Activated B cell treated with CpG ODN at 0.5 μM for 24 hours (primary cell): ENCODE measurements around the gene DNAJB5. TPM values are rescaled to one million over a fixed set of nuclear protein-coding genes. Genes with fewer than 3 reads are reported as not detected.

Experiments
- ATAC-seq: fragments of 200-7000 bp; cut with Tn5 transposase; one replicate; pipeline ENCODE4 v1.10.0; 2021; ENCODE audit warnings: low read depth, mild to moderate bottlenecking, moderate library complexity
- CTCF ChIA-PET: fragments of 350-600 bp; sonication (Branson Sonifier 250); formaldehyde crosslinking; loops from one replicate; lab custom pipeline; 2021; ENCODE audit warnings: antibody characterized with exemption; lab: Charles Lee
- POLR2A ChIA-PET: fragments of 350-600 bp; sonication (Branson Sonifier 250); formaldehyde crosslinking; loops from one replicate; lab custom pipeline; 2021; ENCODE audit warnings: antibody characterized with exemption; lab: Charles Lee
- DNase-seq: peaks from one replicate; pipeline ENCODE4 v3.0.0; 2022
- H3K27ac Mint-ChIP-seq: one replicate; pipeline ENCODE4 v1.8.0; 2020; ENCODE audit warnings: mixed read lengths
- H3K27me3 Mint-ChIP-seq: one replicate; pipeline ENCODE4 v1.8.0; 2021; ENCODE audit warnings: mixed read lengths
- H3K36me3 Mint-ChIP-seq: one replicate; pipeline ENCODE4 v1.8.0; 2021; ENCODE audit warnings: low read depth, mixed read lengths
- H3K4me1 Mint-ChIP-seq: one replicate; pipeline ENCODE4 v1.8.0; 2021; ENCODE audit warnings: mixed read lengths
- H3K4me3 Mint-ChIP-seq: one replicate; pipeline ENCODE4 v1.8.0; 2020; ENCODE audit warnings: mild to moderate bottlenecking, mixed read lengths
- H3K9me3 Mint-ChIP-seq: one replicate; pipeline ENCODE4 v1.8.0; 2020; ENCODE audit warnings: mixed read lengths
- intact Hi-C: fragments of 100-400 bp; cut with micrococcal nuclease; formaldehyde crosslinking; loops from one replicate; pipeline ENCODE4 v1.15.1; 2024
- total RNA-seq: library from RNA; stranded (reverse); gene quantifications from 2 replicates; pipeline ENCODE4 v1.2.3, GENCODE V29; 2022
- TF ChIP-seq, protein P1 (sequence below): fragments of 200-600 bp; IDR thresholded peaks from one replicate; pipeline ENCODE4 v1.8.0; 2022; ENCODE audit warnings: antibody characterized with exemption, mild to moderate bottlenecking

Gene DNAJB5
- total RNA-seq, 1 donor from 2014 or later = 5.4 TPM

- no peak for DNase-seq
- Mint-ChIP-seq H3K36me3 (no peaks in the 10 kb centered on the region), H3K4me1 (peaks cover 3% of the 10 kb centered on the region), H3K4me3 (no peak overlapping the region), H3K27me3 (peaks cover 65% of the 10 kb centered on the region), H3K27ac (no peak overlapping the region), H3K9me3 (no peaks in the 10 kb centered on the region)
- ATAC-seq = no peak
- POLR2A ChIA-PET = no interaction called here
- CTCF ChIA-PET = no interaction called here
- TF ChIP-seq, protein P1, sequence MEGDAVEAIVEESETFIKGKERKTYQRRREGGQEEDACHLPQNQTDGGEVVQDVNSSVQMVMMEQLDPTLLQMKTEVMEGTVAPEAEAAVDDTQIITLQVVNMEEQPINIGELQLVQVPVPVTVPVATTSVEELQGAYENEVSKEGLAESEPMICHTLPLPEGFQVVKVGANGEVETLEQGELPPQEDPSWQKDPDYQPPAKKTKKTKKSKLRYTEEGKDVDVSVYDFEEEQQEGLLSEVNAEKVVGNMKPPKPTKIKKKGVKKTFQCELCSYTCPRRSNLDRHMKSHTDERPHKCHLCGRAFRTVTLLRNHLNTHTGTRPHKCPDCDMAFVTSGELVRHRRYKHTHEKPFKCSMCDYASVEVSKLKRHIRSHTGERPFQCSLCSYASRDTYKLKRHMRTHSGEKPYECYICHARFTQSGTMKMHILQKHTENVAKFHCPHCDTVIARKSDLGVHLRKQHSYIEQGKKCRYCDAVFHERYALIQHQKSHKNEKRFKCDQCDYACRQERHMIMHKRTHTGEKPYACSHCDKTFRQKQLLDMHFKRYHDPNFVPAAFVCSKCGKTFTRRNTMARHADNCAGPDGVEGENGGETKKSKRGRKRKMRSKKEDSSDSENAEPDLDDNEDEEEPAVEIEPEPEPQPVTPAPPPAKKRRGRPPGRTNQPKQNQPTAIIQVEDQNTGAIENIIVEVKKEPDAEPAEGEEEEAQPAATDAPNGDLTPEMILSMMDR = no peak
- intact Hi-C loops = no loop called here
These were observed 27.0 kb upstream of the DNAJB5 start for GRCh38 chr9:34962546-34962945.

GRCh38 chr9:34963552-34963951 lies 26.0 kb upstream of the DNAJB5 start:
- Mint-ChIP-seq H3K9me3 (no peaks in the 10 kb centered on the region), H3K4me1 (peaks cover under 1% of the 10 kb centered on the region), H3K27ac (no peak overlapping the region), H3K36me3 (no peaks in the 10 kb centered on the region), H3K27me3 (peaks cover 69% of the 10 kb centered on the region), H3K4me3 (no peak overlapping the region)
- CTCF ChIA-PET = no interaction called here
- intact Hi-C loops = no loop called here
- DNase-seq (no peak), ATAC-seq (no peak)
- POLR2A ChIA-PET = no interaction called here
- TF ChIP-seq, protein P1 = no peak

GRCh38 chr9:34964458-34964857 lies 25.1 kb upstream of the DNAJB5 start:
- ChIA-PET CTCF (no interaction called here), POLR2A (no interaction called here)
- Mint-ChIP-seq H3K4me1 (no peaks in the 10 kb centered on the region), H3K27ac (no peak overlapping the region), H3K4me3 (no peak overlapping the region), H3K9me3 (no peaks in the 10 kb centered on the region), H3K36me3 (no peaks in the 10 kb centered on the region), H3K27me3 (peaks cover 64% of the 10 kb centered on the region)
- intact Hi-C loops = no loop called here
- no peak for ATAC-seq
- DNase-seq = no peak
- TF ChIP-seq, protein P1 = no peak

DNA sequence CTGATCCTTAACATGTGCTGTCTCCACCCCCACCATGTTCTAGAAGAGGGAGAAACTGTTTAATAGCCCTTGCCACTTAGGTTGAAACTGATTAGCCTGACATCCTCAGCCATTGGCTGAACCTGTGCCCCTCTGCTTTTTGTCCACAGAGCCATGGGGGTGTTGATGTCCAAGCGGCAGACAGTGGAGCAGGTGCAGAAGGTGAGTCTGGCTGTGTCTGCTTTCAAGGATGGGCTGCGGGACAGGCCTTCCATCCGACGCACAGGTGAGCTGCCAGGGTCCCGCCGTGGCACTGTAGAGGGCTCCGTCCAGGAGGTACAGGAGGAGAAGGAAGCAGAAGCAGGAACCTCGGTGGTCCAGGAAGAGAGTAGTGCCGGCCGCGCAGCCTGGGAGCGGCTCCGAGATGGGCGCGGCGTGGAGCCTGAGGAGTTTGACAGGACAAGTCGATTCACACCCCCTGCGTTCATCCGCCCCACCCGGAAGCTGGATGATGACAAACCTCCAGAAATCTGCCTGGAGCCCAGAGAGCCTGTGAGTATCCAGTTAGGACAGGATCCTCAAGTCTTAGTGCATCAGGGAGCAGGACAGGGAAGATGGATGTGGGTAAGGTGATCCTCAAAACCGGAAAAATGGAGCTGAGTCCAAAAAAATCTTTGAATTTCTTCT lies 18.3 kb upstream of the DNAJB5 start:
- TF ChIP-seq, protein P1 = no peak
- H3K4me3 Mint-ChIP-seq = no peak overlapping the region
- H3K4me1 Mint-ChIP-seq = no peaks in the 10 kb centered on the region
- ChIA-PET POLR2A (no interaction called here), CTCF (no interaction called here)
- H3K9me3 Mint-ChIP-seq = no peaks in the 10 kb centered on the region
- DNase-seq (no peak), ATAC-seq (no peak)
- intact Hi-C loops = no loop called here
- peaks cover 36% of the 10 kb centered on the region for H3K27me3 Mint-ChIP-seq
- no peak overlapping the region for H3K27ac Mint-ChIP-seq
- no peaks in the 10 kb centered on the region for H3K36me3 Mint-ChIP-seq

DNA sequence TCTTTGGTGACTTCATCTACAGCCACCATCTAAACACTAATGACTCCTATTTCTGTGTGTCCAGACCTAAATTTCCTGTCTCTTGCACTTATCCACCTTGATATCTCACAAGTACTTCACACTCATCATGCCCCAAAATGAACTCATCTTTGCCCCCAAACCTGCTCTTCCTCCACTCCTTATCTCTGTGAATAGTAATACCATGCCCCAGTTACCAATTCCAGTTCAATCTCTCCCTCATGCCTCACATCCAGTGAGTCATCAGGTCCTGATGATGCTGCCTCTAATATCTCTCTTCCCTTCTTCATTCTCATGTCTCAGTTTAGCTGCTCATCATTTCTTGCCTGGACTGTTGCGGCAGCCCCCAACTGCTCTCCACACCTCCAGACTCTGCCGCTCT lies 14.9 kb upstream of the DNAJB5 start:
- Mint-ChIP-seq H3K9me3 (no peaks in the 10 kb centered on the region), H3K27me3 (peaks cover 15% of the 10 kb centered on the region), H3K4me3 (no peak overlapping the region), H3K27ac (no peak overlapping the region), H3K36me3 (no peaks in the 10 kb centered on the region), H3K4me1 (no peaks in the 10 kb centered on the region)
- TF ChIP-seq, protein P1 = no peak
- no peak for ATAC-seq
- no peak for DNase-seq
- ChIA-PET CTCF (no interaction called here), POLR2A (no interaction called here)
- intact Hi-C loops = no loop called here
